ENCODE data around the gene PHC2.
A peak's percentile ranks its signal among the peaks of the same experiment; 100 is the strongest.

The PHC2 gene

DNA sequence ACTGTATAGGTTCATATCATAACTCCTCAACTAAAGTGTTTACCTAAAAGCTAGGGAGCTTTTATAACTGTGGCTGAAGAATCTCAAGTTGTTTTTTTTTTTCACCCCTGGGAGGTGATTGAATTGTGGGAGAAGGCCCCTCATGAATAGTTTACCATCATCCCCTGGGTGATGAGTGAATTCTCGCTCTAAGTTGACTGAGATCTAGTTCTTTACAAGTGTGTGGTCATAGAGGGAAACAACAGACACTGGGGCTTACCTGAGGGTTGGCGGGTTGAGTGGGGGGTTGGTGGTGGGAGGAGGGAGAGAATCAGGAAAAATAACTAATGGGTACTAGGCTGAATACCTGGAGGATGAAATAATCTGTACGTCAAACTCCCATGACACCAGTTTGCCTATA is 33.7 kb upstream of the PHC2 start:
- POLR2A ChIA-PET: no interaction called here
- CTCF ChIA-PET: no interaction called here
- no peak for DNase-seq (ENCODE audit: extremely low spot score)

DNA sequence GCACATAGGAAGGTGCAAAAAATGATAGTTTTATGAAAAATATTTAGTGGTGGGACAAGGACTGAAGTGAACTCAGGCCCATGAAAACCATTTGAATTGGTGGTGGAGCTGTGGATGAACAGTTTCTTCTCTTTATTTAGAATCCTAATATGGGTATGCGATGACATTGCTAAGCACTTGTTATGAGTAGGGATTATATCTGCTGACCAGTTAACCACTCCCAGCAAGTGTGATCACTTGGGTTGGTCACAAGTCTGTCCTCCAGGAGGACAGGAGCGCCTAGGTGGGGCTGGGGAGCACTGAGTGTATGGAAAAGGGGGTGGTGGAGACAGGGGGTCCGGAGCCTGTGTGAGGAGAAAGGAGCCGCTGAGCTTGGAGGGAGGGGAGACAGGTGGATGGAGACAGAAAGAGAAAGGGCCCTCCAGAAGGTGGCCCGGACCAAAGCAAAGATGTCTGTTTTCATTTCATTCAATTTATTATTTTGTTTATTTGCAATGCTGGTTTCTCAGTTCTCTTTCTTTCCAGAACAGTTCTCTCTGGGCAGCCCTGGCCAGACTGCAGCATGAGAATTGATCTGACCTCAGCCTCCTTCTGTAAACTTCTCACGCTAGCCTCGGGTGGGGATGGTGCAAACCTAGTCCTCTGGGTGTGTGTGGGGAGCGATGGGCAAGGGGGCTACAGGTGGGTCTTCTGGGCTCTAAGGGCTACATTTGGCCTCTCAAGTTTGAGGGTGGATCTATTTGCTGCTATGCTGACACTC is 31.7 kb upstream of the PHC2 start:
- POLR2A ChIA-PET: interaction anchor here (0.6 to 0.7 kb wide), 4 partner anchors 34 to 1066 kb away, joined by 3 to 5 read pairs (median 4); no protein-coding TSS in a partner anchor
- TF ChIP-seq, protein P1, sequence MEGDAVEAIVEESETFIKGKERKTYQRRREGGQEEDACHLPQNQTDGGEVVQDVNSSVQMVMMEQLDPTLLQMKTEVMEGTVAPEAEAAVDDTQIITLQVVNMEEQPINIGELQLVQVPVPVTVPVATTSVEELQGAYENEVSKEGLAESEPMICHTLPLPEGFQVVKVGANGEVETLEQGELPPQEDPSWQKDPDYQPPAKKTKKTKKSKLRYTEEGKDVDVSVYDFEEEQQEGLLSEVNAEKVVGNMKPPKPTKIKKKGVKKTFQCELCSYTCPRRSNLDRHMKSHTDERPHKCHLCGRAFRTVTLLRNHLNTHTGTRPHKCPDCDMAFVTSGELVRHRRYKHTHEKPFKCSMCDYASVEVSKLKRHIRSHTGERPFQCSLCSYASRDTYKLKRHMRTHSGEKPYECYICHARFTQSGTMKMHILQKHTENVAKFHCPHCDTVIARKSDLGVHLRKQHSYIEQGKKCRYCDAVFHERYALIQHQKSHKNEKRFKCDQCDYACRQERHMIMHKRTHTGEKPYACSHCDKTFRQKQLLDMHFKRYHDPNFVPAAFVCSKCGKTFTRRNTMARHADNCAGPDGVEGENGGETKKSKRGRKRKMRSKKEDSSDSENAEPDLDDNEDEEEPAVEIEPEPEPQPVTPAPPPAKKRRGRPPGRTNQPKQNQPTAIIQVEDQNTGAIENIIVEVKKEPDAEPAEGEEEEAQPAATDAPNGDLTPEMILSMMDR (IDR thresholded peaks at IDR 0.05; ENCODE audit: control extremely low read depth, extremely low read depth, low read depth, missing control alignments): no peak
- peak; percentile 36 for DNase-seq (ENCODE audit: extremely low spot score)
- CTCF ChIA-PET: interaction anchor here (5.7 kb wide), 1 partner anchor 8 kb away, joined by 65 read pairs; the partner anchor contains the start of gene ZSCAN20

More for the DNA sequence above, 33.7 kb upstream of the PHC2 start:
- TF ChIP-seq, protein P1 (IDR thresholded peaks at IDR 0.05; ENCODE audit: control extremely low read depth, extremely low read depth, low read depth, missing control alignments): no peak

DNA sequence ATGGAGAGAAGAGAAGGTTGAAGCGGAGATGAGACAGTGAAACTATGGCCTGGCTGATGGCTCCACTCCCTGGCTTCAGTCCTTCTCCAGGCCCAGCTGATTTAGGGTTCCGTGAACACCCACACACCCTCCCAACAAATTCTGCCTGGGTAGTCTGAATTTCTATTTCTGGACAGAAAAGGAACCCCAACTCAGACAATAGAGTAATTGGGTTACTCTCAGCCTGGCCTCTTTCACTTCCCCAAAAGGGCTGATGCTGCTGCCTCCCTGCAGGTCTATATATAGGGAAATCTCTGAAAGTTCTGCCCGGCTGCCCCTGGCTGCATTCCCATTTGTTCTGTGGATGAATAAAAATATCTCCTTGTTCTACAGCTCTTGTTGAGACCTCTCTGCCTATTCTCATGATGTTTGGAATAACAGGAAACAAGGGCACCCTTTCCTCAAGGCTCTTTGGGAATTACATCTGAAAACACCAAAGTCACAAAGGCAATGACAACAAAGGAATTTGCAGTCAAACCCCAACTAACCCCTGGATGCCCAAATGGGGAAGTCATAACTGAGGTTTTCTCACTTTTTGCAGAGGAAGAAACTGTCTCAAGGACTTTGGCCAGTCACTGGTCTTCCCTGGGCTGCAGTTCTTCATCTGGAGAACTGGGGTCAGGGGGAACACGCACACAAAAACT is 30.2 kb upstream of the PHC2 start:
- ChIA-PET POLR2A (interaction anchor here (1.2 kb wide), 1 partner anchor 19 kb away, joined by 3 read pairs; no protein-coding TSS in a partner anchor), CTCF (interaction anchor here (1.4 to 5.7 kb wide), 2 partner anchors 10 to 32 kb away, joined by 3 to 65 read pairs; partner anchors contain the start of gene ZSCAN20)
- TF ChIP-seq, protein P1 (IDR thresholded peaks at IDR 0.05; ENCODE audit: control extremely low read depth, extremely low read depth, low read depth, missing control alignments): no peak
- peak; percentile 73 for DNase-seq (ENCODE audit: extremely low spot score)

DNA sequence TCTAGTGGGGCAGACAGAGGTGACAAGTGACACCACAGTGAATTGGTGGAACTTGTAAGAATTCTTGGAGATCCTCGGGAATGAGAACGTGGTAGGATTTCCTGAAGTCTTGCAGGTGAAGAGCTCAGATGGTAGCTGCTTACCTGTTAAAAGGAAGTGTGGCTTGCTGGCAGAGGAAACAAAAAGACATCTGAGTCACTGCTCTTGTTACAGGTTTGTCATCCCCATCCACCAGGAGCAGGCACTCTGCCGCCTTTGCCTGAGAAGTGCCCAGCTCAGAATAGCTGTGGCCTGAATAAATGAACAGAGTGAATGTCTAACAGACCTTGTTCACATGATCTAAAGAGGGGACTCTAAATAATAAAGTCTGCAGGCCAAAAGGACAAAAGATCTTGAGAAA is 29.2 kb upstream of the PHC2 start:
- TF ChIP-seq, protein P1 (IDR thresholded peaks at IDR 0.05; ENCODE audit: control extremely low read depth, extremely low read depth, low read depth, missing control alignments): no peak
- DNase-seq (ENCODE audit: extremely low spot score): no peak
- ChIA-PET POLR2A (interaction anchor here (1.2 kb wide), 1 partner anchor 18 kb away, joined by 3 read pairs; no protein-coding TSS in a partner anchor), CTCF (interaction anchor here (1.4 to 5.7 kb wide), 3 partner anchors 11 to 87 kb away, joined by 3 to 65 read pairs (median 3); partner anchors contain the start of gene ZSCAN20)

DNA sequence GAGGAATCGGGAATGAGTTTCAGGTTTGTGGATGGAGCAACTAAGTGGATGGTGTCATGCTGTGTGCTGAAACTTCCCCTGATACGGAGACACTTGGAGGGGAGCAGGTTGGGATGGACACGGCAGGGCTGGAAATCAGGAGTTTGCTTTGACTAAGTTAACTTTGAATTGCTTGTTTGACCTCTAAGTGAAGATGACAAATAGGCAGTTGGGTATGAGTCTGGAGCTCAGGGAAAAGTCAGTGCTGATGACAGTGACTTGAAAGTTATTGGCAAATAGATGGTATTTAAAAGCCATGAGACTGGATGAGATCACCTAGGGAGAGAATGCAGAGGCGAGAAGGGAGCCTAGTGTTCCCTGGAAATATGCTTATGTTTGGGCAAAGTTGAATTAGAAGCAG is 28.8 kb upstream of the PHC2 start:
- ChIA-PET POLR2A (no interaction called here), CTCF (interaction anchor here (1.4 to 5.7 kb wide), 2 partner anchors 11 to 86 kb away, joined by 3 to 65 read pairs; partner anchors contain the start of gene ZSCAN20)
- TF ChIP-seq, protein P1 (IDR thresholded peaks at IDR 0.05; ENCODE audit: control extremely low read depth, extremely low read depth, low read depth, missing control alignments): no peak
- no peak for DNase-seq (ENCODE audit: extremely low spot score)

DNA sequence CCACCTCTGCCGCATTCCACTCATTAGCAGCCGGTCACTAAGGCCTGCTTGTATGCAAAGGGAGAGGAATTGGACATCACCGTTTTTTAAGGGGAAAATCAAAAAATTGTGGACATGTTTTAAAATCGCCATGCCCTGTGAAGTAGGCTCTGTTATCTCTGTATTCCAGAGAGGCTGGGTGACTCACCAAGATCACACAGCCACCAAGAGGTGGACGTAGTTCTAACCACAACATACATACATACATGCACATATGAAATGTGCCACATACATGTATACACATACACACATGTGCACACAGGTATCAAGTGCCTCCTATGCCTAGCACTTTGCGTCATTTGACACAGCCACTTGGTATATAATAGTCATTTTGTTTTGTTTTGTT is 25.6 kb upstream of the PHC2 start:
- CTCF ChIA-PET: interaction anchor here (0.7 to 3.3 kb wide), 13 partner anchors 10 to 343 kb away, joined by 3 to 15 read pairs (median 3); no protein-coding TSS in a partner anchor
- TF ChIP-seq, protein P1 (IDR thresholded peaks at IDR 0.05; ENCODE audit: control extremely low read depth, extremely low read depth, low read depth, missing control alignments): no peak
- POLR2A ChIA-PET: no interaction called here
- no peak for DNase-seq (ENCODE audit: extremely low spot score)
